HG03521 (cell line): ENCODE results near the gene MAML3.

Experiments
- ATAC-seq: cut with Tn5 transposase; IDR thresholded peaks from one replicate; pipeline ENCODE4 v1.9.1; 2021; ENCODE audit warnings: mild to moderate bottlenecking, moderate library complexity; ENCODE audit not compliant: unreplicated experiment

The MAML3 gene

GRCh38 chr4:139880841-139881240, 273.1 kb downstream of the MAML3 start:
- ATAC-seq, result no peak

- ATAC-seq, result no peak
Measured at GRCh38 chr4:139878050-139878449, 275.9 kb downstream of the MAML3 start.

- no peak for ATAC-seq
Measured at GRCh38 chr4:139876337-139876941, 277.5 kb downstream of the MAML3 start.

GRCh38 chr4:139875411-139875825, 278.6 kb downstream of the MAML3 start:
- no peak for ATAC-seq

GRCh38 chr4:139873111-139873860, 280.7 kb downstream of the MAML3 start:
- no peak for ATAC-seq

- no peak for ATAC-seq
Measured at GRCh38 chr4:139872274-139872673, 281.7 kb downstream of the MAML3 start.

- no peak for ATAC-seq
Measured at GRCh38 chr4:139869810-139870209, 284.2 kb downstream of the MAML3 start.

GRCh38 chr4:139866276-139866962, 287.6 kb downstream of the MAML3 start:
- no peak for ATAC-seq

GRCh38 chr4:139865537-139865936, 288.4 kb downstream of the MAML3 start:
- no peak for ATAC-seq

GRCh38 chr4:139863531-139863930, 290.5 kb downstream of the MAML3 start:
- ATAC-seq, result no peak

- no peak for ATAC-seq
Measured at GRCh38 chr4:139861471-139861870, 292.5 kb downstream of the MAML3 start.

- no peak for ATAC-seq
Measured at GRCh38 chr4:139860435-139861024, 293.5 kb downstream of the MAML3 start.

- ATAC-seq, result no peak
Measured at GRCh38 chr4:139859876-139860275, 294.1 kb downstream of the MAML3 start.

- ATAC-seq, result peak; percentile 88
Measured at GRCh38 chr4:139858436-139859205, 295.4 kb downstream of the MAML3 start.

- no peak for ATAC-seq
Measured at GRCh38 chr4:139857977-139858376, 296.0 kb downstream of the MAML3 start.

- ATAC-seq, result no peak
Measured at GRCh38 chr4:139857021-139857420, 297.0 kb downstream of the MAML3 start.

- no peak for ATAC-seq
Measured at GRCh38 chr4:139854668-139855403, 299.1 kb downstream of the MAML3 start.

- ATAC-seq, result no peak
Measured at GRCh38 chr4:139853309-139853708, 300.7 kb downstream of the MAML3 start.

GRCh38 chr4:139852612-139853269, 301.2 kb downstream of the MAML3 start:
- no peak for ATAC-seq

- no peak for ATAC-seq
Measured at GRCh38 chr4:139851639-139852038, 302.3 kb downstream of the MAML3 start.
